Vagina (tissue), 2 donors: ENCODE data around the gene CUBN.

Experiments
- POLR2A ChIP-seq, 2 donors: fragments of 450-650 bp; IDR thresholded peaks; one replicate each; pipeline ENCODE4 v1.6.1; 2017; ENCODE audit warnings: antibody characterized with exemption in 2 of 2, mild to moderate bottlenecking in 2 of 2, moderate library complexity in 2 of 2
- TF ChIP-seq, protein P1 (sequence below), 3 experiments: fragments of 450-650 bp in 2 of 3; fragments of 200-600 bp in 1 of 3; sonication (generic) in 1 of 3; IDR thresholded peaks; one replicate each; pipeline ENCODE4 v1.5.1; 2017 to 2019; ENCODE audit warnings: antibody characterized with exemption in 3 of 3, mild to moderate bottlenecking in 2 of 3, moderate library complexity in 2 of 3

DNA sequence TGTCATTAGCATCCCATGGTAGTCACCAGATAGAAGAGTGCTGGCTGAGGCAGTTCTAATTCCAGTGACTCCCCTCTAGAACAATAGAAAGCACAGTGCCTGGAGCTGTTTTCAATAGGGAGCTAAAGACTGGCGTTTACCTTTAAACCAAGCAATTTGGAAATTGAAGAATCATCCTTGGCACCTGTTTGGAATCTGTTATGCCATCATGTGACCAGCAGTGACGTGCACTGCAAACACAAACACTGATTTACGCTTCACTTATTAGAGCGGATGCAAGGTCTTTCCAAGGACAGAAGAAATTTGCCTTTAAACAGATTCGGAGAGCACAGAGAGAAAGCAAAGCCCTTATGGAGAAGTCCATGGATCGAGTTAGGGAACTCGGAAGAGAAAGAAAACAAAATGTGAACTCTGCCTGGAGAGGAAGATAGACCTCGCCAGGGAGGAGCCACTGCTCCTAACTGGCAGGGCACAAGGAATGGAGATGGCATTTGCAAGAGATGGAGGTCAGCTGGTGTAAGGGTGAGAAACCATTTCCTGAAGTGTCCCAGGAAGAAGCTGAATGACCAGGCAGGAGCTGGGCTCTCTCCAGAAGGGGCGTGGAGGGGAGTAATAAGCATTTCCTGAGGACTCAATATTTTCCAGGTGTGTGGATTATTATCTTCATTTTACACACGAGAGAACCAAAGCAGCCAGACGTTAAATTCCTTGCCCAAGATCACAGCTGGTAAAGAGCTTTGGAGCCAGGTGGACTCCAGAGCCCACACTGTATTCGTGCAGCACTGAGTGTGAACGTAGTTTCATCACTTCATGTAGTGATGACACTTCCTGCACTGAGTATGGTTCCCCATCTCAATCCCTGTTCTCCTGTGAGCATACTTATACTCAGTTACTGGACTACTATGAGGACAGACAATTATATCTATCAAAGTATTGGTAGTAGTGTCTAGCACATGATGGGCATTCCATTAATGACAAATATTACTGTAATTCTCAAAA lies 97.7 kb downstream of the CUBN start:
- no peak for TF ChIP-seq POLR2A (IDR thresholded peaks at IDR 0.05)
- TF ChIP-seq, protein P1, sequence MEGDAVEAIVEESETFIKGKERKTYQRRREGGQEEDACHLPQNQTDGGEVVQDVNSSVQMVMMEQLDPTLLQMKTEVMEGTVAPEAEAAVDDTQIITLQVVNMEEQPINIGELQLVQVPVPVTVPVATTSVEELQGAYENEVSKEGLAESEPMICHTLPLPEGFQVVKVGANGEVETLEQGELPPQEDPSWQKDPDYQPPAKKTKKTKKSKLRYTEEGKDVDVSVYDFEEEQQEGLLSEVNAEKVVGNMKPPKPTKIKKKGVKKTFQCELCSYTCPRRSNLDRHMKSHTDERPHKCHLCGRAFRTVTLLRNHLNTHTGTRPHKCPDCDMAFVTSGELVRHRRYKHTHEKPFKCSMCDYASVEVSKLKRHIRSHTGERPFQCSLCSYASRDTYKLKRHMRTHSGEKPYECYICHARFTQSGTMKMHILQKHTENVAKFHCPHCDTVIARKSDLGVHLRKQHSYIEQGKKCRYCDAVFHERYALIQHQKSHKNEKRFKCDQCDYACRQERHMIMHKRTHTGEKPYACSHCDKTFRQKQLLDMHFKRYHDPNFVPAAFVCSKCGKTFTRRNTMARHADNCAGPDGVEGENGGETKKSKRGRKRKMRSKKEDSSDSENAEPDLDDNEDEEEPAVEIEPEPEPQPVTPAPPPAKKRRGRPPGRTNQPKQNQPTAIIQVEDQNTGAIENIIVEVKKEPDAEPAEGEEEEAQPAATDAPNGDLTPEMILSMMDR (IDR thresholded peaks at IDR 0.05), result no peak
